GM19467 (cell line): ENCODE results near the gene RECQL.
"Not testable (repeated sequence)": the region's sequence is repeated elsewhere in the genome, so short reads cannot be mapped to it uniquely, and the experiment has no call there.

ENCODE experiments used
- ATAC-seq: cut with Tn5 transposase; IDR thresholded peaks from one replicate; pipeline ENCODE4 v1.9.1; 2021; ENCODE audit warnings: mild to moderate bottlenecking, moderate library complexity; ENCODE audit not compliant: unreplicated experiment

RECQL gene

GRCh38 chr12:21502872-21503271 is 1.4 kb upstream of the RECQL start:
- ATAC-seq, result no peak

GRCh38 chr12:21502164-21502496 is 695 bp upstream of the RECQL start:
- no peak for ATAC-seq

GRCh38 chr12:21500786-21501257 is 613 bp downstream of the RECQL start:
- peak; percentile 4 for ATAC-seq

GRCh38 chr12:21499765-21500164 is 1.7 kb downstream of the RECQL start:
- no peak for ATAC-seq

GRCh38 chr12:21485998-21486397 is 15.4 kb downstream of the RECQL start:
- ATAC-seq, result no peak

- ATAC-seq, result no peak
These were observed 17.9 kb downstream of the RECQL start for GRCh38 chr12:21483531-21483930.

GRCh38 chr12:21478756-21479455 is 22.5 kb downstream of the RECQL start:
- ATAC-seq, result no peak

GRCh38 chr12:21476949-21477348 is 24.5 kb downstream of the RECQL start:
- no peak for ATAC-seq

- ATAC-seq, result no peak
These were observed 25.9 kb downstream of the RECQL start for GRCh38 chr12:21475552-21475951.

- no peak for ATAC-seq
These were observed 29.1 kb downstream of the RECQL start for GRCh38 chr12:21472197-21472823.

GRCh38 chr12:21471294-21471693 is 30.1 kb downstream of the RECQL start:
- ATAC-seq, result no peak

GRCh38 chr12:21467334-21467733 is 34.1 kb downstream of the RECQL start:
- not testable (repeated sequence) for ATAC-seq

GRCh38 chr12:21459474-21459873 is 42.0 kb downstream of the RECQL start:
- ATAC-seq, result no peak

GRCh38 chr12:21456291-21456780 is 45.1 kb downstream of the RECQL start:
- no peak for ATAC-seq

- peak; percentile 78 for ATAC-seq
These were observed 48.1 kb downstream of the RECQL start for GRCh38 chr12:21453312-21453852.

GRCh38 chr12:21451529-21451928 is 49.9 kb downstream of the RECQL start:
- ATAC-seq, result no peak

GRCh38 chr12:21444193-21445146 is 57.0 kb downstream of the RECQL start:
- no peak for ATAC-seq

GRCh38 chr12:21439347-21439746 is 62.1 kb downstream of the RECQL start:
- ATAC-seq, result no peak

- ATAC-seq, result no peak
These were observed 62.8 kb downstream of the RECQL start for GRCh38 chr12:21438643-21439042.

- no peak for ATAC-seq
These were observed 66.7 kb downstream of the RECQL start for GRCh38 chr12:21434699-21435098.

GRCh38 chr12:21433525-21433924 is 67.9 kb downstream of the RECQL start:
- no peak for ATAC-seq
